NCI-H748 treated with DMSO at 0.1 percent for 48 hours (cell line): ENCODE data around the gene ELMO1.
A peak's percentile ranks its signal among the peaks of the same experiment; 100 is the strongest.

ENCODE experiments used
- DNase-seq: peaks from one replicate; lab custom pipeline; 2025; lab: John Stamatoyannopoulos, UW

The ELMO1 gene

GRCh38 chr7:37216156-37216852 is 232.4 kb downstream of the ELMO1 start:
- no peak for DNase-seq

GRCh38 chr7:37215290-37215923 is 233.3 kb downstream of the ELMO1 start:
- no peak for DNase-seq

GRCh38 chr7:37212556-37212955 is 236.1 kb downstream of the ELMO1 start:
- DNase-seq, result no peak

DNA sequence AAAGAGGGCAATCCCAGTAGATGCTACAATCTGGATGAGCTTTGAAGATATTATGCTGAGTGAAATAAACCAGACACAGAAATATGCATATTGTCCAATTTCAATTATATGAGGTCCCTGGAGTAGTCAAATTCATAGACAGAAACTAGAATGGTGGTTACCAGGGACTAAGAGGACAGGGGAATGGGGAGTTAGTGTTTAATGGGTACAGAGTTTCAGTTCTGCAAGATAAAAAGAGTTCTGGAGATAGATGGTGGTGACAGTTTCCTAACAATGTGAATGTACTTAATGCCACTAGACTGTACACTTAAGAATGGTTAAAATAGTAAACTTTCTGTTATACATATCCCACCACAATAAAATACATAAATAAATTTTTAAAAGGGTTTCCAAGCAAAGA is 236.6 kb downstream of the ELMO1 start:
- DNase-seq, result no peak

DNA sequence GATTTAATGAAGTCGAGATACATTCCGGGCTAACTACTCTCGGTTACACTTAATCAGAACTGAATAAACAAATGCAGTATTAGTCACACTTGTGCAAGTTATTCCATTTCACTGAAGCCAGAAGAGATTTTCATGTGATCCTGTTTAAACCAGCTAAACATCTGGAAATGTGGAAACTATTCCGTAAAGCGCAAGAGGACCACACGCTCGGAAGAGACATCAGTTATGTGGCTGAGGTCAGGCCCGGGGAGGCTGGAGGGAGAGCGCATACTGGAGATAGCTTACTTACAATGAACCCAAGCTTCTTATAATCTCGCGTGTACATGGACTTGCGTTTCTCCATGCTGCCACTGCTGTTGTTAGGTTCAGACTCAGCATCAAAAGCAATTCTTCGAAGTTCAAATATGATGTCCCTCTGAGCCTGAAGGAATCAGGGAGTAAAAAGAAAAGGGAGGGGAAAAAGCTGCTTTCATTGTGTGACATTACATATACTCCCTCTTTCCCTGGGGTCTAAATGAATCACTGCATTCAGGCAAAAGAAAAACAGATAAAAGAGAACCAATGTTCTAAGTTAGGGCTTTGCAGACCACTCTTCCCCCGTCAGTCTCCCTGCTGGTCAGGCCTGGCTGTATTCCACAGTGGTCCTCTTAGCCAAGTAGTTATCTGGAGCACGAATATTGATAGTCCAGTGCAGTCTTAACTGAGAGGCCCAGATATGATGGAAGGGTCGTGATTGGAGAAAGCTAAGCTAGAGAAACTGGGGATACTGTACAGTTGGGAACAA is 237.4 kb downstream of the ELMO1 start:
- DNase-seq, result no peak

GRCh38 chr7:37209195-37209594 is 239.5 kb downstream of the ELMO1 start:
- no peak for DNase-seq

DNA sequence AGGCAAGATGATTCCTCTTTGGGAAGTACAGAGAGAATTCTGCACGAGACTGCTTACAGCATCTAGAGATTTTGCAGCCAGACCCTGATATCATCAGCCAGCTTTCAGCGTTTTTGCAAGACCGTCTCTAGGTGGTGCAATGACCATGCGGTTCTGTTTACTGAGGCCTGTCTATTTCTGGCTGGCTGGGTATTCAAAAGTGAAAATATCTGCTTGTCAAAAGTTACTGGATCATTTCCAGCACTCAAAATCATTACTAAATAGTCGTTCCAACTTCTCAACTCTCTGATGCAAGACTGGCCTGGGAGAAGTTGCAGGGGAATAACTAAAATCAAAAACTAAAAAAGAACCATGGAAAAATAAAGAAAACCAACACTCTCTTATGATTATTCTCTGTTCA is 240.1 kb downstream of the ELMO1 start:
- DNase-seq, result peak; percentile 20

GRCh38 chr7:37206192-37206591 is 242.5 kb downstream of the ELMO1 start:
- no peak for DNase-seq

GRCh38 chr7:37205451-37205850 is 243.2 kb downstream of the ELMO1 start:
- DNase-seq, result no peak

GRCh38 chr7:37201876-37202198 is 246.8 kb downstream of the ELMO1 start:
- DNase-seq, result no peak

DNA sequence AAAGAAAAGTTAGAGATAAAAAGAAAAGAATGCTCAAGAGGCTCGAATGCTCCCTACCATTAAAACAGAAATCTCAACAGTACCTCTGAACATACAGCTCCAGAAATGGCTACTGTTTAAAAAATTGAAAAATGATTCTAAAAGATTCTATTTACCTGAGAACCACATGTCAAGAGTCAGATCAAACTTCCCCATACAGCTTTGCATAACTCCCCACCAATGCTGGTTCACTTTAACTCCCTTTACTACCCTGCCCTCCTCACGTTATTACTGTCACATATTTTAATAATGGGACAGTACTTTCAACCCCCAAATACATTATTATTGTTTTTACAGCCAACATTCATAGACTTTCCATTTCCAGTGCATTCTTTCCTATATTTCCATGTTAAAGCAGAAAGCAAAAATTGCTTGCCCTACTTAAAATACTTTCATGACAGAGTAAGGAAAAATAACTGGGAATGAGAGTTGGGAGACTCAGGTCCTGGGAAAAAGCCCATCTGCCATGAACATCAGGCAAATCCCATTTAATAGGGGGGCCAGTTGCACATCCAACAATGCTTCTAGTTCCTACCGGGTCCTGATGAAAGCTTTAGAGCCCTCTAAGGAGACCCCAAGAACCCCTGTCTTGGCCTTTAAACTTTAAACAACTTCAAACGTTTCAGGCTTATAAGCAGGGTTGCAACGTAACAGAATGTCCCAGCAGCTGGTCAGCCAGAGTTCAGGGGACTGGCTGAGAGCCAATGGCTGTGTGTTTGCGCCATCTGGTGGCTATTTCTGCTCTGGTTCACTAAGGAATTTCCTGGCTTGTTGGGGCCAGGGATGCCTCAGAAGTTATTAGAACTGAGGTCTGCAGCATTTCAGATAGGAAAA is 247.4 kb downstream of the ELMO1 start:
- DNase-seq, result peak; percentile 69

- peak; percentile 78 for DNase-seq
Observed at GRCh38 chr7:37198906-37199485, 249.7 kb downstream of the ELMO1 start.

DNA sequence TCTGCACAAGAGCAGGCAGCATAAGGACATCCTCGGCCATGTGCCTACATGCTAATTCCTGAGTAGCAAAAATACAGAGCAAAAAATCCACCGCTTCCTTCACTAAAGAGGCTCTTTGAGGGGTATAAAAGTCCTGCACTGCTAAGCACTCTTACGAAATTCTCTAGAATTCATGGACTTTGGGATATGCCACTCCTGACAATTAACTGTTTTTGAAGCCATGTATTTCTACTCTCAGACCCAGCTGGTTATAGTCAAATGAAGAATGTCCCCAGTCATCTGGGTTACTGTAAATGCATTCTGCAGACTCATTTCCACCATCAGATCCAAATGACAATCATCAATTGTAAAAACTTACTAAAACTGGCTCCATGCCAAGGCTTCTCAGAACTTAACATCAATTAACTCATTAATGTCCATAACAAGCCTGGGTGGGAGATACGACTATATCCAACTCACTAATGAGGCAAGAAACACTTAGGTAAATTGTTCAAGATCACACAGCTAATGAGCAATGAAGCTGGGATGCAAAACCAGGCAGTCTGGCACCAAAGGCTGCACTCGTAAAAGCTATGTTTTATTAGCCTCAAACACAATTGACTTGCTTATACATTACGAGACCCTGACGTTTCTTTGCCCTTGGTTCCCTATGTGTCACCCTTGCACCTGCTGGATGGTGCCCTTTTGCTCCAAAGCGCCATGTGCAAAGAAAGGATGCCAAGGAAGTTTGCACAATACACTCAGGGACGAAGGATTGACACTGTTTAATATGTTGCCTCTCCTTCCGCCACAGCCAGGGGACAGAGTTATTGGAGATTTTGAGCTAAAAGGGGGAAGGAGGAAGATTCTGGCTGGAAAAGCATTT is 250.4 kb downstream of the ELMO1 start:
- DNase-seq, result no peak

GRCh38 chr7:37197108-37197507 is 251.6 kb downstream of the ELMO1 start:
- no peak for DNase-seq

DNA sequence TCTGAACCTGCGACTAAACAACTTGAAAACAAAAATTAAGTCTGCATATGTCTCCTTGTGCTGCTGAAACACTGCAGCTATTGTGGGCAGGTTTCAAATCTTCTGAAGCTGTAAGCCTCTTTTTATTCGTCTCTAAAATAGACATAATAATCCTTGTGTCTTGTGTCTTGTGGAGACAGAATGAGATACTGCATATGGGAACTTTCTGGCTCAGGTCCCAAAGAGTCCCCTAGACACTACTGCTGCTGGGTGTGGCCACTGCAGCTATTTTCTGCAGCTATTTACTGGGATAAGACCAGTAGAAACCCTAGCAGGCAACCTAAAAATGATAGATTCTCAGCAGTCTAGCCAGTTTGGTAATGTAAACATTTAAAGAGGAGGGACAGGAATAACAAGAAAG is 252.0 kb downstream of the ELMO1 start:
- no peak for DNase-seq

DNA sequence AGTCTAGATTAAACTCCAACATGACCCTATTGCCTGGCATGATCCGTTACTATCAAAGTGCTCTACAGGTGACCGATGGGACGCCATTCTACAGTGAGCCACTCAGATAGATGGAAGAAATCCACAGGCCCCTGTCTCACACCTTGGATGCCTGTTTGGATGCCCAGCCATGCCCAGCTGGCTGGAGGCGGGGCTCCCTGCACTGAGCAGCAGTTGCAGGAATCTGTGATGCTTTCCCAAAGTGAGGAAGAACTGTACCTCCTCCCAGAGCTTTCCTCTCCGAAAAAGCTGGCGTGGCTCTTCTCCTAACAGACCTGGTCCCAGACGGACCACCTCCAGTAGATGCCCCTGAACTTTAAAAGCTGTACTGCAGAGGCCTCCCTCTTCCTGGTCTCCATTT is 253.3 kb downstream of the ELMO1 start:
- no peak for DNase-seq

DNA sequence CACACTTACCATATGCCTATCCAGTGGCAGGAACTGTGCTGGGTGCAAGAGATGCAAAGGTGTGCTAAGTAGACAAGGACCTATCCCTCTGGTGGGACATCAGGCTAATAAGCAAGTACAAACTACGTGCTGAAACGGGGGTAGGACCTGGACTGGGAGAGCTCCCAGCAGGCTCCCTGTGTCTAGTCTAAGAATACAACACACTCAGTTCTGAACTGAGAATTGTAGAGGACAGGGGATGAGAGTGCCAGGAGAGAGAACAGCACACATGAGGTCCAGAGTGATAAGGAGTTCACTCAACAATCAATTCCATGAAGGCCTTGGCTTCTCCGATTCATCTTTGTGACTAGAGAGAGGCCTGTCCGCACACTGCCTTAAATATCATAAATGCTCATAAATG is 253.7 kb downstream of the ELMO1 start:
- no peak for DNase-seq

DNA sequence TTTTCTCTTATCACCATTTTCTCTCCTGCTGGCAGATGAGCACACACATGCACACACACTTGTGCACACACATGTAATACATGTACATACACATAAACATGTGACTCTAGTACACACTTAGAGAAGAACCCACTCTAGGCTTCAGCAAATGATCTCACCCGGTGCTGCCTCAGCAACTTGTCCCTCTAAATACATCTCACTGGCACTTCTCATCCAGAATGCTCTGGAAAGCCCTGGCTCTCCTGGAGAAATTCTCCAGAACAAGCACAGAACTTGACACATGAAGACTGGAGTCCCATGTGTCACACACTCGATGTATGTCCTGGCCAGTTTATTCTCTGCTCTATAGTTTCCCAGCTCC is 254.9 kb downstream of the ELMO1 start:
- DNase-seq, result no peak

DNA sequence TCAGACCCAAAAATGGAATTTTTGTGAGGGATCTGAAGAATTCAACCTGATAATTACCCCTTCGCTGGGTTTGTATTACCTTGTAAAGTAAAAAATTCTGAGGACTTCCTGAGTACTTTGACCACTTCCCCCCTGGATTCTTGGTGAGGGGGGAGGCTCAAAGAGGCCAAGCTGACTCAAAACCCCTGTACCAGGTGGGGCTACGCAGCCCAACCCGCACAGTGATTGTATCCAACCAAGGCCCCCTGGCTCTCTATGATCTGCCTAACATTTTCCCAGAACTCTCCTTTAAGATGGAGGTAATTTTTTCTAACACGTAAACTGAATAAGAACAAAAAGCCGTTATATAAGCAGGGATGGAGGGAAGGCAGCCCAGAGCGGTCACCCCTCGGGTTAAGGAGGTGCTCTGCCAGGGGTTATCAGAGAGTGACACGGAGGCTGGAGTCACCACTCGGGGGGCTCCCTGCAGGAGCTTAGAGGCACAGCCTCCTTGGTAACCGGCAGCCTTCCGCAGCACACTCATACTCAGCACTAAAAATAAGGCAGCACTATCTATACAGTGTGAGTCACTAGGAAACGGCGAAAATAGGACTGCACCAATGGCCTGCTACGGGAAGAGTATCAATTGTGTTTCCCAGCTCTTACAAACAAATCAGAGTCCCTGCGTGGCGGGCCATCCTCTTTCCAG is 255.4 kb downstream of the ELMO1 start:
- no peak for DNase-seq

DNA sequence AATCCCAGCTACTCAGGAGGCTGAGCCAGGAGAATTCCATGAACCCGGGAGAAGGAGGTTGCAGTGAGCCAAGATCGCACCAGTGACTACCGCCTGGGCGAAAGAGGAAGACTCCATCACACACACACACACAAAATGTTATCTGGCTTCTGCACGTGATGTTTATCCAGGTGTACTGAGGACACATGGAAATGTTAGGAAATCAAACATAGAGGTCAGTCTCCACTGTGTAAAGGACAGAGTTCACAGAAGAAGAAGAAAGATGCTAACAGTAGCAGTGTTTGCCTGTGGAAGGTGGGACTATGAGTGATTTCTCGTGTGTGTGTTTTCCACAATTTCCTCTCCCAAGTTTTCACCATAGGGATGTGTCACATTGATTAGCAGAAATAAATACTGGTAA is 256.9 kb downstream of the ELMO1 start:
- DNase-seq, result no peak

- DNase-seq, result no peak
Observed at GRCh38 chr7:37187179-37187578, 261.5 kb downstream of the ELMO1 start.
